Fibroblast of skin of scalp (primary cell): Measurements from ENCODE around the gene HCFC1R1.

ENCODE experiments used
- DNase-seq: peaks from one replicate; pipeline ENCODE4 v3.0.0-alpha.2; 2013

HCFC1R1 gene

DNA sequence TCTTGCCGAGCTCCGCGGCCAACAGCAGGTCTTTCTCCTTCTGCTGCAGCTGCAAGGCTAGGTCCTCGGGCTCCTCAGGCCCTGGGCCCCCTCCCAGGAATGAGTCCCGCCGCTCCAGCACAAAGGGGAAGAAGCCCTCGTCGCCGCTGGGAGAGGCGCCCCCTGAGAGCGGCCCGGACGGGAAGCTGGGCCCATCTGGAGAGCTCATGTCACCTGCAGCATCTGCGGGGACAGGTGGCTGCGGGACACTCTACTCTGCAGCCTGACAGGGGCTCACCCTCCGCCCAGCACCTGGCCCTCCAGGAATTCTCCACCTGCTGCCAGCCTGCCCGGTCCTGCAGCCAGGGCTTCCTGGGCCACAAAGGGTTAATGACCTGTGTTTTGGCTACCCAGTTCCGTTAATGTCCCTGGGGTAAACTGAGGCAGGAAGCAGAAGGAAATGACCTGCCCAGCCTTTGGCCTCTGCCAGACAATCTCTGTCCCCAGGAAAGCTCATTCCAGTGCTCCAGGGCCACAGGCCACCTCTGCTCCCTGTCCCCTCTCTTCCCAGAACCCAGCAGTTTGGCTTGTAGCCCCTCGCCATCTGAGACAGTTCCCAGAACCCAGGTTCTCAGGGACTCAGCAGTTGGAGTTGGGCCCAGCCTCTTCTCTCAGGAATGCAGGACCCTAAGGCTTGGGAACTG lies 11.7 kb upstream of the HCFC1R1 start:
- no peak for DNase-seq

DNA sequence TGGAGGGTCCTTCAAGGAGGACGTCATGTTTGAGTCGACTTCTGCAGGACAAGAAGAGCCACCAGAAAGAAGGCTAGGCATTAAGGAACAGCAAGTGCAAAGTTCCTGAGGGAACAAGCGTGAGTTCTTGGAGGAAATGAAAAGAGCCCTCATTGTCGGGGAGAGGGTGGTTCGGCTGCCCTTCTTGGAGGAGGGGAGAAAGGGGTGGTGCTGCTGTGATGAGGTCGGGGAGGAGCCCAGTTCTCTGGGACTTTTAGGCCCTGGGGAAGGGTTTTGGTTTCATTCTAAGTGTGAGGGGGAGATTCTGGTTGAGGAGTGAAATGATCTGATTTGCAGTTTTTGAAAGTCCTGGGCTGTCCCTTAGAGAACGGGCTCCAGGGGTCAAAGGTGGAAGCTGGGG lies 8.9 kb upstream of the HCFC1R1 start:
- no peak for DNase-seq

DNA sequence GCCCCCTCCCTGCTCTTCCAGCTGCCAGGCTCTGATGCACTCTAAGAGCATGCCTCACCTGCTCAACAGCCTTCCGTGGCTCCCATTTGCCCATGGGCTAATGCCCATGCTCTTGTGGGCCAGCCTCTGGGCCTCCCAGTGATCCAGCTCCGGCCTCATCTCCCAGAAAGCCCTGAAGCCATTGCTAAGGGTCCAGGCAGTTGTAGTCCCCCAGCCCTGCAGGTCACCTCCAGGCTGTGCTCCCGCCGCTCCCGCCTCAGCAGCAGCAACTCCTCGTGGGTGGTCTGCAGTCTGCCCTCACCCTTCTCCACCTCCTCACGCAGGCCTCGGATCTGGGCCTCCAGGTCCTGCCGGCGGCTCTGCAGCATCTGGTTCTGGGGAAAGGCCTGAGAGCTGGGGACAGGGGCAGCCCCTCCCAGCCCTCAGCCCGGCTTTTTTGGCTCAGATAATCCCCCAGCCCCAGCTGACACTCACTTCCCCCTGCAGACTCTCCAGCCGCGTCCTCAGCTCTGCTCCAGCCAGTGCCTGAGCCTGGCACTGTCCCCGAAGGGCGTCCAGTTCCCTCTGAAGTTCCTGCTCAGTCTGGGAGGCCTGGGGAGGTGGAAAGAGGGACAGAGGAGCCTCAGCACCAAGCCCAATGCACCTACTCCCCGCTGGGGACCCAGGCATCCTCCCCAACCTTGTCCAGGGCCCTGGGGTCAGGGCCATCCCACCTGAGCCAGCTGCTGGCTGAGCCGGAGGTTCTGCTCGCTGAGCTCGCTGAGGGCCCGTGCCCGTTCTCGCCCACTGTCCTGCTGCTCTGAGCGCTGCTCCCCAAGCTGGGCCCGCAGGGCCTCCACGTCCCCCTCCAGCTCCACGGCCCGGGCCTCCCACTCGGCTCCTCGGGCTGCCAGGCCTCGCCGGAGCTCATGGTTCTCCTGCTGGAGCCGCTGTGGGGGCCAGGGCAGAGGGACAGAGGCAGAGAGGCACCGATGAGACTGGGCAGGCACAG lies 6.8 kb upstream of the HCFC1R1 start:
- DNase-seq: no peak

DNA sequence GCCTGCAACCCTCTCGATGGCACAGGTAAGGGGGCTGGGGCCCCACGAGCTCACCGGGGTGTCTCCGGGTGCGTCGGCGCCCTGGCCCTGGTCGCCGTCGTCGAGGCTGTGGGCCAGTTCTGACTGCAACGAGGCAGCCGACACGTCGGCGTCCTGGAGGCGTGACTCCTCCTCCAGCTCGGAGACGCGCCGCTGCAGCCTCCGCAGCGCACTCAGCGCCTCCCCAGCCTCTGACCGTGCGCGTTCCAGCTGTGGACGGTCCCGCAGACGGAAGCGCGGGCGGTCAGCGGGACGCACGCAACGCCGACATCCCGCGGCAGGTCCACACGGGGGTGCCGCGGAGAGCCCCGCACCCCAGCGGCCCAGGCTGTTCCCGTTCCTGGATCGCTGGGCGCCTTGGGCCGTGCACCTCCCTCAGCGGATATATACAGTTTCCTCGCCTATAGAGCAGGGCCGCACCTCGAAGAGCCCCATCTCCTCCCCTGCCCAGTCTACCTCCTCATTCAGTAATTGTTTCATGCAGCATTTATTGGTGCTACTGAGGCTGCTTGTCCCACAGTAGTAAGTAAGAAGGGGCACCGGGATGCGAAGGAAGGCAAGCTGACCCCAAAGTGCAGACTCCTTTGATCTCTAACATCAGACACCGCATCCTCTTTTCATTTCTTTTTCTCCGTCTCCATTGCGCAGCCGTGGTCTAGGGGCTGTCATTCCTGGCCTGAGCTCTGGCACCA lies 5.9 kb upstream of the HCFC1R1 start:
- DNase-seq: peak; percentile 43

DNA sequence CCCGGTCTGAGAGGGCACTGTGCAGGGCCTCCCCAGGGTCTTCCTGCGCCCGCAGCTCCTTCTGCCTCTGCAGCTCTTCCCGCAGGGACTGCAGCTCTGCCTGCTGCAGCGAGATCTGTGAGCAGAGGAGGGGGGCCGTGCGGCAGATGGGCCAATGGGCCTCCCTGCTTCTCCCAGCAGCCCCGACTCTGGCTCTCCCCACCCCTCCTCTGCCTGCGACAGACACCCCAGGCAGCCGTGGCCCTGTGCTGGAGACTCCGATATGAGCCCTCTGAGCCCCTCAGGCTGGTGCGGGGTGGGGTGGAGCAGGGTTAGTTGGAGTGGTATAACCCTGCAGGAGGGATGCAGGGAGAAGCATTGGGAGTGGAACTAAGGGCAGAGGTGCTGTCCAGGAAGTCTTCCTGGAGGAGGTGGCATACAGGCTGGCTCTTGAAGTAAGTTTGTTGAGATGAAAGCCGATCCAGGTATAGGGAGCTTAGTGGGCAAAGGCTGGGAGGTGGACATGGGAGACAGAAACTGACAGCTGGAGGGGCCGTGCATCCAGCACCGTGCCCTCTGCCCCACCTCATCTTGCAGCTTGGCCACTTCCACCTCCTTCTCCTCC lies 5.1 kb upstream of the HCFC1R1 start:
- no peak for DNase-seq

DNA sequence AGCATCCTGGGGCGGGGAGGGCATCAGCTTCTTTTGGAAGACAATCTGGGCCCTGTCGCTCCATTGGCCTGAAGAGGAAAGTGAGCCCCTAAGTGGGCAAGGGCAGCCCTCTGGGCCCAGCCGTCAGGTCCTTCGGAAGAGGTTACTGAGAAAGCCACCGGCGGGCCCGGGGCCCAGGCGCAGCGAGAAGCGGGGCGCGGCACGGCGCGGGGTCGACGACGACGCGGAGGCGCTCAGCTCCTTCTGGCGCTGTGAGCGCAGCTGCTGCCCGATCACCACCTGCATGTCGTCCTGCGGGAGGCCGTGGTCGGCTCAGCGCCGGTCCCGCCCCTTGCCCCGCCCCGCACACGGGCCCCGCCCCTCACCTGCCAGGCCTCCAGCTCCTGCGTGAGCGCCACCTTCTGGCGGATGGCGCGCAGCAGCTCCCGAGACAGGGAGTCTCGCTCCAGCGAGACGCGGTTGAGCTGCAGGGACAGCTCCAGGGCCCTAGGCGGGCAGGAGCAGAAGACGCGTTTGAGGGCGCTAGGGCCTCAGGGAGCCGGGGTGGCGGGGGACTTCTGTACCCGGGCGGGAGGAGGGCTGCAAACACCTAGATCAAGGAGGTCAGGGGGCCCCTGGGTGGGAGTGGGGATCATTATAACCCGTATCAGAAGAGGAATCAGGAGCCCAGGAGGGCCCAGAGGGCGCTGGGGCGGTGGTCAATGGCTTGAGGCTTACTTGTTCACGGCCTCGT lies 4.4 kb upstream of the HCFC1R1 start:
- peak; percentile 76 for DNase-seq

DNA sequence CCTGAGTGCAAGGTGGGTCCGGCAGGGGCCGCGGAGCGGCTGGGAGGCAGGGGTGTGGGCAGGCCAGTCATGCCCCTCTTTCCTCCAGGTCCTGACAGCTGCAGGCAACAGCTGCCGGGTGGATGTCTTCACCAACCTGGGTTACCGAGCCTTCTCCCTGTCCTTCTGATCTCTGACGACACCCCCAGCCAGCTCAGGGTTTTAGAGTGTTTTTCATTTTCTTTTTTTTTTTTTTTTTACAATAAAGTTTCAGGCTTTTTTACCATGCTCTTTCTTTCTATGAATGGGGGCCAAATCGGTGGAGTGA lies 3.7 kb upstream of the HCFC1R1 start:
- DNase-seq: no peak

DNA sequence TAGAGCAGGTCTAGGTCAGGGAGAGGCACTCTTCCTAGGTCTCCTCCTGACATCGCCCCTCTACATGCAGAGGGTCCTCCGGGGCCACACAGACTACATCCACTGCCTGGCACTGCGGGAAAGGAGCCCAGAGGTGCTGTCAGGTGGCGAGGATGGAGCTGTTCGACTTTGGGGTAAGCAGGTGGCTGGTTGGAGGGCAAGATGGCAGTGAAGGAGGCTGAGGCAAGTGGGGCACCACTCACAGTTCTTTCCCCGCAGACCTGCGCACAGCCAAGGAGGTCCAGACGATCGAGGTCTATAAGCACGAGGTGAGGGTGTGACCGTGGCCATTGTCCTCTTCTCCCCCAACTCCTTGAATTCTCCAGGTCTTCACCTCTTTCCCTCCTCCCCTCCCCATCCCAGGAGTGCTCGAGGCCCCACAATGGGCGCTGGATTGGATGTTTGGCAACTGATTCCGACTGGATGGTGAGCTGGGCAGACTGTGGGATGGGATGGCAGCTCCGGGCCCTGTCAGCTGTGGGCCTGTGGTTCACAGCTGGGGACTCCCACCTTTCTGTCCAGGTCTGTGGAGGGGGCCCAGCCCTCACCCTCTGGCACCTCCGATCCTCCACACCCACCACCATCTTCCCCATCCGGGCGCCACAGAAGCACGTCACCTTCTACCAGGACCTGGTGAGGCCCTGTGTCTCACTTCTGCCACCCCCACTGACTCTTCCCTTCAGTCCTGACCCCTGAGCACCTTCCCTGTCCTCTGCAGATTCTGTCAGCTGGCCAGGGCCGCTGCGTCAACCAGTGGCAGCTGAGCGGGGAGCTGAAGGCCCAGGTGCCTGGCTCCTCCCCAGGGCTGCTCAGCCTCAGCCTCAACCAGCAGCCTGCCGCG lies 3.1 kb upstream of the HCFC1R1 start:
- no peak for DNase-seq

DNA sequence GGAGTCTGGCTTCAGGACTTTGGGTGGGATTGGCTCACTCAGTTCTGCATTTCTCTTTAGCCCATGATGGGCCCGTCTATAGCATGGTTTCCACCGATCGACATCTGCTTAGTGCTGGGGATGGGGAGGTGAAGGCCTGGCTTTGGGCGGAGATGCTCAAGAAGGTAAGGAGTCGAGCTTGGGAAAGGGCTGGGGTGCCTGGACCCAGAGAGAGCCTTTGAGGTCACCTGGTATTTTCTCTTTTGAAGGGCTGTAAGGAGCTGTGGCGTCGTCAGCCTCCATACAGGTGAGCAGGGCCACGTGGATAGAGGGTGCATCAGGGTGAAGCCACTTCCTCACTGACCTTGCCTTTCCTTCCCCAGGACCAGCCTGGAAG lies 2.2 kb upstream of the HCFC1R1 start:
- no peak for DNase-seq

DNA sequence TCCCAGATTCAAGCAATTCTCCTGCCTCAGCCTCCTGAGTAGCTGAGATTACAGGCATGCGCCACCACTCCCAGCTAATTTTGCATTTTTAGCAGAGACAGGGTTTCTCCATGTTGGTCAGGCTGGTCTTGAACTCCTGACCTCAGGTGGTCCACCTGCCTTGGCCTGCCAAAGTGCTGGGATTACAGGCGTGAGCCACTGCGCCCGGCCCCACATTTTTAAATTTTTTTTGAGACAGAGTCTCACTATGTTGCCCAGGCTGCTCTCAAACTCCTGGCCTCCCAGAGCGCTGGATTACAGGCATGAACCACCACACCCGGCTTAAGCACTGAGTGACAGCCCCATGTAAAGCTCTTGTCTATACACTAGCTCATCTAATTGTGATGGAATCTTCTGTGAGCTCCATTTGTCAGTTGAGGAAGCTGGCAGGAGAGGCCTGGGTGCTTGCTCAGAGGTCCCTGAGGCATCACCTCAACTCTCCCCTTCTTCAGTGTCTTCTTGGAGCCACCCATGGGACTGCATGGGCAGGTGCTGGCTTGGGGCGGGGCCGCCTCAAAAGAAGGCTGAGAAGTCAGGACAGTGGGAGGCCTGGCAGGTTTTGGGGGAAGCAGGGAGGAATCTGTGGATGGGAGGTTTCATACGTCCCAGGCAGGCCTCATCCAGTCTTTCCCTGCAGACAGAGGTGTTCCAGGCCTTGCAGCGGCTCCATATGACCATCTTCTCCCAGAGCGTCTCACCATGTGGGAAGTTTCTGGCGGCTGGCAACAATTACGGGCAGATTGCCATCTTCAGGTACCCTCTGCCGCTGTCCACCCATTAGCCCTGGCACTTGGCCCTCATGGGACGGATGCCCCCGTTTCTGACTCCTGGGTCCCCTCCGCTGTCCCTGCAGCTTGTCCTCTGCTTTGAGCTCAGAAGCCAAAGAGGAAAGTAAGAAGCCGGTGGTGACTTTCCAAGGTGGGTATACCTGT lies 1.6 kb upstream of the HCFC1R1 start:
- DNase-seq: no peak

DNA sequence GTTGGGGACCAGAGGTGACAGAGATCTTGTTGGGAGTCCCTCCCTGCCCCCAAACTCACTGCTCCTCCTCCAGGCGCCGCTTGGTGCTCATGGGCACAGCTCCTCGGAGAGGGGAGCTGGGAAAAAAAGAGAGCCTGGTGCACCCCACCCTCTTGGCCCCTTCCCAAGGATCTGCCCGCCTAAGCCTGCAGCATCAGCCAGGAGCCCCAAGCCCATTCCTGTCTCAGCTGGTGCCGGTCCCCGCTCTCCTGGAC lies 400 bp downstream of the HCFC1R1 start:
- DNase-seq: peak; percentile 90

DNA sequence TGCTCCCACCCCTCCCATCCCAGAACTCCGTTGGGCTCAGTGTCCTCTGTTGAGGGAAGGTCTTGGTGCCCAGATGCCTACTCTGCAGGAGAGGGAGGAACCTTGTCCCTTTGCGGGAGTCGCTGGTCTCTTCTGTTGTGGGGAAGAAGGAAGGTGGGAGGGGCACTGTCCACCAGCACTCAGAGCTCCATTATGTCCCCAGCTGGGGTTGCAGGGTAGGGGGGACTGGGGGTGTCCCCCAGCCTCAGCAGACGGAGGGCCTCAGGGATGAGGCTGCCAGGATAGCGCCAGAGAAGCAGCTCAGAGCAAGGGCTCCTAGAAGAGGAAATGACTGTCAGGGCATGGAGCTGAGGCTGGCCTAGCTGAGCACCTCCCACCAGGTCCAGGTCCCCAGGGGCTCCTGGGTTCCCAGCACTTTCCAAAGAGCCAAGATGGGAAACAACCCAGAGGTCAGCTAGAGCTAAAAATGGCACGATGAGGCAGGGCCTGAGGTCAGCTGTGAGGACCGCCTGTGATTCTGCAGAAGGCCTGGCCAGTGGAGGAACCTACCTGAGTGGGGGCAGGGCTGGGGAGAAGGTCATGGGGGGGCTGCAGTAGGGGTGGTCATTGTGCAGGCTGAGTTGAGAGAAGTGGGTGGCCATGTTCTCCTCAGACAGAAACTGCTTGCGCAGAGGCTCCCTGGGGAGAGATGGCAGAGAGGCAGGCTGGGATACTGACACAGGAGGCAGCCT lies 893 bp downstream of the HCFC1R1 start:
- peak; percentile 79 for DNase-seq

DNA sequence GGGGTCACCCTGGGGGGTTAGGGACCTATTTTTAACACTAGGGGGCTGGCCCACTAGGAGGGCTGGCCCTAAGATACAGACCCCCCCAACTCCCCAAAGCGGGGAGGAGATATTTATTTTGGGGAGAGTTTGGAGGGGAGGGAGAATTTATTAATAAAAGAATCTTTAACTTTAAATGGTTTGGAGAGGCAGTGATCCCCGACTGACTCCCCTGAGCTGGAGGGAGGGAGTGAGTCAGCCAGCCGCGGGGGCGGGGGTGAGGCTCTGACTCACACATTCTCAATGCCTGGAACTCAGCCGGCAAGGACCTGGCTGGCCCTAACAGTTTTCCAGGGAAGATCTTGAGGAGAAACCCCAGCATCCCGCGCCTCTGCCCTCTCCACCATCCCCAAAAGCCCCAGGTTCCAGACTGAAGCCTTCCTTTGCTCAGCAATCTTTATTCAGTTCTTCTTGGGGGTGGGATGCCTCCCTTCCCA lies 1.5 kb downstream of the HCFC1R1 start:
- DNase-seq: peak; percentile 98

DNA sequence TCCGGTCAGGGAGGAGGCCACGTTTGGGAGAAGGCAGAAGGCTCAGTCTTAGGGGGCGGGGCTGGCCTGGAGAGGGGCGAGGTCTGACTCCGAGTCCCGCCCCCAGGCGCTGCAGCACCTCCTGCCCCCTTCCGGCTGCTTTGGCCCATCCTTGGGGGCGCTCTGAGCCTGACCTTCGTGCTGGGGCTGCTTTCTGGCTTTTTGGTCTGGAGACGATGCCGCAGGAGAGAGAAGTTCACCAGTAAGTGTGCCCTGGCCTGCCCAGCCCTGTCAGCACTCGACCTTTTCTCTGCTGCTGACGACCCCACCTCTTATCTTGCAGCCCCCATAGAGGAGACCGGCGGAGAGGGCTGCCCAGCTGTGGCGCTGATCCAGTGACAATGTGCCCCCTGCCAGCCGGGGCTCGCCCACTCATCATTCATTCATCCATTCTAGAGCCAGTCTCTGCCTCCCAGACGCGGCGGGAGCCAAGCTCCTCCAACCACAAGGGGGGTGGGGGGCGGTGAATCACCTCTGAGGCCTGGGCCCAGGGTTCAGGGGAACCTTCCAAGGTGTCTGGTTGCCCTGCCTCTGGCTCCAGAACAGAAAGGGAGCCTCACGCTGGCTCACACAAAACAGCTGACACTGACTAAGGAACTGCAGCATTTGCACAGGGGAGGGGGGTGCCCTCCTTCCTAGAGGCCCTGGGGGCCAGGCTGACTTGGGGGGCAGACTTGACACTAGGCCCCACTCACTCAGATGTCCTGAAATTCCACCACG lies 2.1 kb downstream of the HCFC1R1 start:
- peak; percentile 98 for DNase-seq

DNA sequence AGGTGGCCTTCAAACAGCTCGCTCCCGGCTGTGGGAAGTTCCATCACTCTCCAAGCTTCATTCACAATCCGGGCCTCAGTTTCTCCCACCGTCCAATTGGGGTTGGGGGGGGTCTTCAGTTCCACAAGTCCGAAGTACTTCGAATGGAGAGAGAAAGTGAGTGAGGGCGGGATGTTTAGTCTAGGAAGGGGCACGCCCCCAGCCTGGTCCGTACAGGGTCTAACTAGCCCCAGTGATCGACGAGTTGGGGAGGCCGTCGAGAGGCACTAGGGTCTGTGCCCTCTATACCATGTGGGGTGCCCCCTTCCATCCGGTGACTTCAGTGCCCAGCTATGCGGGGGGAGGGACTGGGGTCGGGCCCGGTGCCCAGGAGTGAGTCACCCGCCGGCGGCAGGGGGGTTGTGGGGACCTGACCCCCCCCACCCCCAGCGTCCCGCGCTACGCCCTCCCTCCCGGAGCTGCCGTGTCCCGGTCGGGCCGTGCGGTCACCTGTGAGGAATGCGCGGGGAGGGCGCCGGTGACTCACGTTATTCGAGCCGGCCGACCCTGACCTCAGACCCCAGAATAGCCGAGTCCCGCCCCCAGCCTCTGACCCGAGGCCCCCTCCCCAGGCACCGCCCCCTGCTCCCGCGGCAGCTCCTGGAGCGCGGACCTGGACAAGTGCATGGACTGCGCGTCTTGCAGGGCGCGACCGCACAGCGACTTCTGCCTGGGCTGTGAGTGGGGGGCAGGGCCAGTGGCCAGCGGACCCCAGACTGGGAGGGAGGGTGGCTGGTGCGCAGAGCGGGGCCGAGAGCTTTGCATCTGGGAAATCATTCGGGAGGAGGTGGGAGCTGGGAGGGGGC lies 2.9 kb downstream of the HCFC1R1 start:
- peak; percentile 96 for DNase-seq

DNA sequence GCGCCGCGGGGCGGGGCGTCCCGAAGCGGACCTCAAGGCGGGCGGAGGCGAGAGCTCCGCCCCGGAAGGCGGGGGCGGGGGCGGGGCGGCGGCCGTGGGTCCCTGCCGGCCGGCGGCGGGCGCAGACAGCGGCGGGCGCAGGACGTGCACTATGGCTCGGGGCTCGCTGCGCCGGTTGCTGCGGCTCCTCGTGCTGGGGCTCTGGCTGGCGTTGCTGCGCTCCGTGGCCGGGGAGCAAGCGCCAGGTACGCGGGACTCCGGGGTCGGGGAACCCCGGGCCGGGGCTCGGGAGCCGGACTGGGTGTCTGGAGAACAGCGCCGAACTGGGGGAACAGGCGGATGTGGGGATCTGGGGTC lies 3.5 kb downstream of the HCFC1R1 start, which contains the start of gene TNFRSF12A:
Gene TNFRSF12A (plus strand): TSS at position 122 of the 357 bp plus-strand sequence. CDS start 30 bp downstream, at position 152.
- peak; percentile 87 for DNase-seq

DNA sequence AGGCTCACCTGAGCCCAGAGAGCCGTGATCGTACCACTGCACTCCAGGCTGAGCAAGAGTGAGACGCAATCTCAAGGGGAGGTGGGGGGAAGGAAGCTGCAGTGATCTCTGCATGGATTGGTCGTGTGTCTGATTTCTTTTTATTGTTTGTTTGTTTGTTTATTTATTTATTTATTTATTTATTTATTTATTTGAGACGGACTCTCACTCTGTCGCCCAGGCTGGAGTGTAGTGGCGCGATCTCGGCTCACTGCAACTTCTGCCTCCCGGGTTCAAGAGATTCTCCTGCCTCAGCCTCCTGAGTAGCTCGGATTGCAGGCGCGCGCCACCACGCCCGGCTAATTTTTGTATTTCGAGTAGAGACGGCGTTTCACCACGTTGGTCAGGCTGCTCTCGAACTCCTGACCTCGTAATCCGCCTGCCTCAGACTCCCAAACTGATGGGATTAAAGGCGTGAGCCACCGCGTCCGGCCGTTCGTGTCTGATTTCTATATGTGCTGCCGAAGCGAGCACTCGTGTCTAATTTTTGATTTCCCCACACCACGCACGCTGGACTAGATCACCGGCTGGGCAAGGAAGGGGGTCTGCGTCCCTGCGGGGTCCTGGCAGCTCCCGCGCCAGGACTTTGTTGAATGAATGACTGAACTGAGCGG lies 4.0 kb downstream of the HCFC1R1 start:
- DNase-seq: no peak
